Measurements from ENCODE around the gene CGB3.
A peak's percentile ranks its signal among the peaks of the same experiment; 100 is the strongest.

The CGB3 gene

DNA sequence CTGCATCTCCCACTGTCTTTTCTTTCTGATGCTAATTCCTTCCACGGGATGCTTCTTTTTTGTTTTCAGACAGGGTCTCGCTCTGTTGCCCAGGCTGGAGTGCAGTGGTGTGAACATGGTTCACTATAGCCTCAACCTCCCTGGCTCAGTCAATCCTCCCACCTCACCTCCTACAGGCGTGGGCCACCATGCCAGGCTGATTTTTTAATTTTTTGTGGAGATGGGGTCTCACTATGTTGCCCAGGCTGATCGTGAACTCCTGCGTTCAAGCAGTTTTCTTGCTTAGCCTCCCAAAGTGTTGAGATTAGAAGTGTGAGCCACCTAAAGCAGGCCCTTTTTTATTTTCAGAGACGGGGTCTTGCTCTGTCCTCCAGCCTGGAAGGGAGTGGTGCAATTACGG is 35.8 kb downstream of the CGB3 start:
- DNase-seq (ENCODE audit: low spot score): no peak

DNA sequence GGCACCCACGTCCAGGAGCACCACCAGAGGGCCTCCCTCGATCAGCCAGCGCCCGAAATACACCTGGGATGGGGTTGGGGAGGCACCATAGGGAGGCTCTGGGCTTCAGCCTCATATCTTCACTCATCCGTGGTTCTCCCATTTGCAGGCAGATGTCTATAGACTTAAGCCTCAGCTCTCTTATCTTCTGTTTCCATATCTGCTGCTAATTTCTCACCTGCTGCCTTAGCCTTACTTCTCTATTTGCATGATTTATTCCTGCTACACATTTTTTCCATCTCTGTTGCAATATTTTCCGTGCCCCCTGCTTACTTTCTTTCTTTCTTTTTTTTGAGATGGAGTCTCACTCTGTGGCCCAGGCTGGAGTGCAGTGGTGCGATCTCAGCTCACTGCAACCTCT is 36.8 kb downstream of the CGB3 start:
- DNase-seq (ENCODE audit: low spot score): no peak

DNA sequence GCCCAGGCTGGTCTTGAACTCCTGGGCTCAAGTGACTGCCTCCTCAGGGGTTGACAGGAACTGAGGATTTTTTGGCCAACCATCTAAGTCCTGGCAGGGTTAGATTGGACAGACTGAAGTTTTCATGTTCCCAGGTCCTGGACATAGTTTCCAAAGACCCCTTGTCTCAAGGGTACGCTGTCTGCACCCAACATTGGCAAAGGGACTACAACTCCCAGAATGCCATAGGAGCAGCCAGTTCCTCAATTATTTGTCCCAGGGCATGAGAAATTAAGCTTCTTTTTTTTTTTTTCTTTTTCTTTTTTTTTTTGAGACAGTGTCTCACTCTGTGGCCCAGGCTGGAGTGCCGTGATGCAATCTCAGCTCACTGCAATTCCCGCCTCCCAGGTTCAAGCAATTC is 37.9 kb downstream of the CGB3 start:
- no peak for DNase-seq (ENCODE audit: low spot score)

DNA sequence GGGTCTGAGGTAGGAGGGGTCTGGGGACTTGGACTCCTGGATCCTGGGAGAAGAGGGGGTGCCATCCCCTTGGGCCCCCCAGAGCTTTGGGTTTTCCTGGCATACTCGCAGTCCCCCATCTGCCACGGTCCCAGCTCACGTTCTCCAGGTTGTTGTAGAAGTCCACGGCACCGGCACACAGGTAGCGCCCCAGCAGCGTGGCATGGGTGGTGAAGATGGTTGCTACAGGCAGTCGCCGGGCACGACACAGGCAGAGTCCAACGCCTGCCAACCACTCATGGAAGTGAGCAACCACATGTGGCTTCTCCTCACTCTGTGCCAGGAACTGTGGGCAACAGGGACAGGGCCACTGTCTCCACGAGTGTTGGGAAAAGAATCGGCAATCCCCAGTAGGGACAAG is 38.4 kb downstream of the CGB3 start:
- no peak for DNase-seq (ENCODE audit: low spot score)

DNA sequence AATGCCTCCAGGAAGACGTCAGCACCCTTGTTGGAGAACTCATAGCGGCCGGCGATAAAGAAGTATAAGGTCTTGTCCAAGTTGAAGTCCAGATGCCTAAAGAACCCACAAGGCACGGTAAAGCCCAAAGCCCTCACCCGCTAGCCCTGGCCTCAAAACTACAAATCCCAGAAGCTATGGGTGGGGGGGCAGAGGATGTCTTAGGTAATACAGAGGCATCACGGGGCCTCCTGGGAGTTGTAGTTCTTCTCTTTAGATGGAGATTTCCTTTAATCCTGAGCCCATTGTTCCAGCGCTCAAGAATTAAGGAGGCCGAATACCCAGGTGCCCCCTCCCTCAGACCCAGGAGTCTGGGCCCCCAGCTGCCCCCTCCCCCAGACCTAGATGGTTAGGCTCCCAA is 41.9 kb downstream of the CGB3 start:
- DNase-seq (ENCODE audit: low spot score): no peak

DNA sequence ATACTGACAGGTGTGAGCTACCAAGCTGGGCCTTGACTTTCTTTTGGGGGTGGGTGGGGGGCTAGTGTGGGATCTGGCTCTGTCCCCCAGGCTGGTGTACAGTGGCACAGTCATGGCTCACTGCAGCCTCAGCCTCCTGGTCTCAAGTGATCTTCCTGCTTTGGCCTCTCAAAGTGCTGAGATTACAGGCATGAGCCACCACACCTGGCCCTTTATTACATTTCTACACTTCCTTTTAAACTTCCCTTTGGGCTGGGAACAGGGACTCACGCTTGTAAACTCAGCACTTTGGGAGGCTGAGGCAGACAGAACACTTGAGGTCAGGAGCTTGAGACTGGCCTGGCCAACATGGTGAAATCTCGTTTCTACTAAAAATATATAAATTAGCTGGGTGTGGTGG is 47.1 kb downstream of the CGB3 start:
- no peak for DNase-seq (ENCODE audit: low spot score)

DNA sequence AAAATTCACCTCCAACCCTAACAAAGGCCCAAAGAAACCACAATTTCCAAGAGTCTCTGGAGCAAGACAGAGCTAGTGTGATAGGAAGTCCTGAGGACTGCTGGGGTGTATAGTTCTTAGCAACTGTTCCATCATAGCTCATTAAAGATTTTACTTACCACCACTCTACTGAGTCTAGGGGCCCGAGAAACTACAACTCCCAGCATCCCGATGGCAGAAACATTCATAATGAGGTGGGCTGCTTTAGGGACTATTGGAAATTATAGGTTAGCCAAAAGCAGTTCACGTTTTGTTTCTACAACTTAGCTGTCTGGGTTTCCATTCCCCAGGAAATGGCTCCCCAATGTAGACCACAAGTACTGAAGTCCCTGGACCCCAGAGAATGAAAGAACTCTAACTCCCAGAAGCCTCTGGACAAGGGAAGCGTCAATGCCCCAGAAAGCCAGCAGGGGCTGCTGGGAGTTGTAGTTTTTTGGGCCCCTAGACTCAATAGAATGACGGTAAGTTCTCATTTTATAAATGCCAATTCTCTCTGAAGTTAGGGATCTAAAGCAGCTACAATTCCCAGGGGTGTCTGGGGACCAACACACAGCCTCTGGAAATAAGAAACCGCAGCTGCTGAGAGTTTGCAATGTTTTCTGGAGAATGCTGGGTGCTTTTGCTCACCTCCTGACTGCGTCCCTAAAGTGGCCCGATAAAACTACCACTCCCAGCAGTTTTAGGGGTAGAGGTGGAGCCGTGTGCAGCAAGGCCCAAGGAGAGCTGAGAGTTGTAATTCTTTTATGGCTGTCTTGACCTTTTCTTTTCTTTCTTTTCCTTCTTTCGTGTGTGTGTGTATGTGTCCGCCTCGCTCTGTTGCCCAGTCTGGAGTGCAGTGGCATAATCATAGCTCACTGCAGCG is 47.9 kb downstream of the CGB3 start:
- DNase-seq (ENCODE audit: low spot score): peak; percentile 46
